Endothelial cell of umbilical vein (primary cell): Measurements from ENCODE around the gene NAA60.

Experiments used
- EZH2 ChIP-seq: IDR thresholded peaks from 2 replicates; pipeline ENCODE4 v1.6.1; 2012; ENCODE audit warnings: borderline replicate concordance, low read depth, mild to moderate bottlenecking, moderate library complexity, low read length, inconsistent platforms; ENCODE audit not compliant: severe bottlenecking
- POLR2A ChIP-seq: IDR thresholded peaks from 2 replicates; pipeline ENCODE4 v1.6.1; 2012; ENCODE audit warnings: low read depth, mild to moderate bottlenecking, control low read depth, low read length
- POLR2AphosphoS5 ChIP-seq: IDR thresholded peaks from 2 replicates; pipeline ENCODE4 v1.6.1; 2012; ENCODE audit warnings: low read depth, mild to moderate bottlenecking, control low read depth, low read length, moderate library complexity; ENCODE audit not compliant: insufficient read depth
- TF ChIP-seq, protein P1 (sequence below), 2 donors: IDR thresholded peaks; 1 replicate in 1 of 2; 2 replicates in 1 of 2; pipeline ENCODE4 v1.5.1; 2011; ENCODE audit warnings: low read length in 2 of 2, mild to moderate bottlenecking in 2 of 2, moderate library complexity in 2 of 2, control low read depth in 1 of 2, inconsistent platforms in 1 of 2, low read depth in 1 of 2; ENCODE audit not compliant: insufficient read depth in 1 of 2; ENCODE audit errors: extremely low read depth in 1 of 2
- TF ChIP-seq, protein P2 (sequence below): IDR thresholded peaks from 2 replicates; pipeline ENCODE4 v1.6.1; 2011; ENCODE audit not compliant: insufficient read depth, insufficient read length

- no peak for TF ChIP-seq POLR2AphosphoS5
- TF ChIP-seq POLR2A: no peak
- TF ChIP-seq, protein P1, sequence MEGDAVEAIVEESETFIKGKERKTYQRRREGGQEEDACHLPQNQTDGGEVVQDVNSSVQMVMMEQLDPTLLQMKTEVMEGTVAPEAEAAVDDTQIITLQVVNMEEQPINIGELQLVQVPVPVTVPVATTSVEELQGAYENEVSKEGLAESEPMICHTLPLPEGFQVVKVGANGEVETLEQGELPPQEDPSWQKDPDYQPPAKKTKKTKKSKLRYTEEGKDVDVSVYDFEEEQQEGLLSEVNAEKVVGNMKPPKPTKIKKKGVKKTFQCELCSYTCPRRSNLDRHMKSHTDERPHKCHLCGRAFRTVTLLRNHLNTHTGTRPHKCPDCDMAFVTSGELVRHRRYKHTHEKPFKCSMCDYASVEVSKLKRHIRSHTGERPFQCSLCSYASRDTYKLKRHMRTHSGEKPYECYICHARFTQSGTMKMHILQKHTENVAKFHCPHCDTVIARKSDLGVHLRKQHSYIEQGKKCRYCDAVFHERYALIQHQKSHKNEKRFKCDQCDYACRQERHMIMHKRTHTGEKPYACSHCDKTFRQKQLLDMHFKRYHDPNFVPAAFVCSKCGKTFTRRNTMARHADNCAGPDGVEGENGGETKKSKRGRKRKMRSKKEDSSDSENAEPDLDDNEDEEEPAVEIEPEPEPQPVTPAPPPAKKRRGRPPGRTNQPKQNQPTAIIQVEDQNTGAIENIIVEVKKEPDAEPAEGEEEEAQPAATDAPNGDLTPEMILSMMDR (IDR thresholded peaks at IDR 0.05; ENCODE audit: extremely low read depth in 1 of 2, insufficient read depth in 1 of 2, low read depth in 1 of 2, low read length in 2 of 2): no peak
- TF ChIP-seq, protein P2, sequence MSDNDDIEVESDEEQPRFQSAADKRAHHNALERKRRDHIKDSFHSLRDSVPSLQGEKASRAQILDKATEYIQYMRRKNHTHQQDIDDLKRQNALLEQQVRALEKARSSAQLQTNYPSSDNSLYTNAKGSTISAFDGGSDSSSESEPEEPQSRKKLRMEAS: no peak
- no peak for TF ChIP-seq EZH2
Measured at GRCh38 chr16:3458852-3459361, 15.4 kb downstream of the NAA60 start.
